Measurements from ENCODE around the gene SLC38A1. TPM values are rescaled to one million over a fixed set of nuclear protein-coding genes. Genes with fewer than 3 reads are reported as not detected.

SLC38A1 gene
- total and polyA plus RNA-seq, 2 experiments from 2014 or later, result 114 to 234 TPM

GRCh38 chr12:46303039-46303666, 34.3 kb upstream of the SLC38A1 start:
- Histone ChIP-seq H4K20me1 (replicated peaks; ENCODE audit: insufficient read depth) (no peaks in the 10 kb centered on the region), H3F3A (replicated peaks; ENCODE audit: low read depth) (no peaks in the 10 kb centered on the region), H3K9me2 (ENCODE audit: insufficient read depth) (no peaks in the 10 kb centered on the region), H2AFZ (peak overlapping the region; percentile 80), H3K4me3 (no peak overlapping the region), H3K4me1 (ENCODE audit: insufficient read depth) (peaks cover 23% of the 10 kb centered on the region), H3K27me3 (ENCODE audit: insufficient read depth) (no peaks in the 10 kb centered on the region), H3K36me3 (ENCODE audit: insufficient read depth) (no peaks in the 10 kb centered on the region), H3K27ac (ENCODE audit: low read depth) (no peak overlapping the region), H3K79me2 (replicated peaks; ENCODE audit: insufficient read depth) (no peaks in the 10 kb centered on the region), H3K4me2 (no peak overlapping the region)
- DNase-seq (ENCODE audit: low spot score), result peak; percentile 81
- peaks cover 4% of the 10 kb centered on the region for H3K27me3 Mint-ChIP-seq (ENCODE audit: insufficient read depth, low read depth, poor library complexity)
- peaks cover 28% of the 10 kb centered on the region for H3K9me3 Mint-ChIP-seq
- peak; percentile 83 for ATAC-seq
- H3K4me1 Mint-ChIP-seq, result peaks cover 37% of the 10 kb centered on the region
- peaks cover 23% of the 10 kb centered on the region for H3K36me3 Mint-ChIP-seq (ENCODE audit: low read depth)
- no peak overlapping the region for H3K4me3 Mint-ChIP-seq
- TF ChIP-seq CREB1 (CRISPR knock-in tag; IDR thresholded peaks at IDR 0.05; ENCODE audit: low read depth), result 0 out of 2 replicates have a peak, but pooled peaks have one; percentile 21
- TF ChIP-seq, protein P1, sequence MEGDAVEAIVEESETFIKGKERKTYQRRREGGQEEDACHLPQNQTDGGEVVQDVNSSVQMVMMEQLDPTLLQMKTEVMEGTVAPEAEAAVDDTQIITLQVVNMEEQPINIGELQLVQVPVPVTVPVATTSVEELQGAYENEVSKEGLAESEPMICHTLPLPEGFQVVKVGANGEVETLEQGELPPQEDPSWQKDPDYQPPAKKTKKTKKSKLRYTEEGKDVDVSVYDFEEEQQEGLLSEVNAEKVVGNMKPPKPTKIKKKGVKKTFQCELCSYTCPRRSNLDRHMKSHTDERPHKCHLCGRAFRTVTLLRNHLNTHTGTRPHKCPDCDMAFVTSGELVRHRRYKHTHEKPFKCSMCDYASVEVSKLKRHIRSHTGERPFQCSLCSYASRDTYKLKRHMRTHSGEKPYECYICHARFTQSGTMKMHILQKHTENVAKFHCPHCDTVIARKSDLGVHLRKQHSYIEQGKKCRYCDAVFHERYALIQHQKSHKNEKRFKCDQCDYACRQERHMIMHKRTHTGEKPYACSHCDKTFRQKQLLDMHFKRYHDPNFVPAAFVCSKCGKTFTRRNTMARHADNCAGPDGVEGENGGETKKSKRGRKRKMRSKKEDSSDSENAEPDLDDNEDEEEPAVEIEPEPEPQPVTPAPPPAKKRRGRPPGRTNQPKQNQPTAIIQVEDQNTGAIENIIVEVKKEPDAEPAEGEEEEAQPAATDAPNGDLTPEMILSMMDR (conservative IDR thresholded peaks at IDR 0.05; ENCODE audit: low read depth in 2 of 2), result peak; percentile 81 to 89
- no peak for TF ChIP-seq ZNF114 (CRISPR knock-in tag; IDR thresholded peaks at IDR 0.05)
- no peak for TF ChIP-seq JUNB (IDR thresholded peaks at IDR 0.05; ENCODE audit: unreplicated experiment)
- no peak for TF ChIP-seq EZH2phosphoT487 (IDR thresholded peaks at IDR 0.05; ENCODE audit: unreplicated experiment)
- TF ChIP-seq EZH2 (IDR thresholded peaks at IDR 0.05; ENCODE audit: low read depth, unreplicated experiment), result no peak
- TF ChIP-seq ZNF331 (CRISPR knock-in tag; IDR thresholded peaks at IDR 0.05; ENCODE audit: low read depth), result no peak
- no peak for TF ChIP-seq ETS1 (IDR thresholded peaks at IDR 0.05)
- no peak overlapping the region for H3K27ac Mint-ChIP-seq

DNA sequence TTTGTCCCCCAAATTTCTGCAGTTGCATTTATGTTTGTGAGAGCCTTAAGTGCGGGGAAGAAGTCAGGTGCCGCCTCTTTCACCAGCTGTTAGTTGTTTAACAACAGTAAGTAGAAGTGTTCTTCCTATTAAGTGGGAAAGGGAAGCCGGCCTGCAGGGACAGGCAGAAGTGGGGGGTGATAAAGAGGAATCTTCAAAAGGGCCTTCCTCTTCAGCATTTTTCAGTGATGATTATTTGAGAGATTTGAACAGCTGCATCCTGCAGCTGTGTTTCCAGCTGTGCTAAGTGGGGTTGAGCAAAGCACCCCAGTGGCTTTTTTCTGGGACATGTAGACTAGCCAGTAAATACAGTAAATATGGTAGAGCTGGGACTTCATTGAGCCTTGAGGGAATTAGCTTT, 32.1 kb upstream of the SLC38A1 start:
- no peaks in the 10 kb centered on the region for H3K9me2 ChIP-seq (ENCODE audit: insufficient read depth)
- Mint-ChIP-seq H3K27me3 (ENCODE audit: insufficient read depth, low read depth, poor library complexity) (peaks cover 4% of the 10 kb centered on the region), H3K27ac (no peak overlapping the region), H3K4me3 (no peak overlapping the region), H3K36me3 (ENCODE audit: low read depth) (peaks cover 13% of the 10 kb centered on the region), H3K4me1 (peaks cover 37% of the 10 kb centered on the region), H3K9me3 (peaks cover 15% of the 10 kb centered on the region)
- DNase-seq (ENCODE audit: low spot score), result no peak
- H3K36me3 ChIP-seq (ENCODE audit: insufficient read depth), result no peaks in the 10 kb centered on the region
- no peaks in the 10 kb centered on the region for H3F3A ChIP-seq (replicated peaks; ENCODE audit: low read depth)
- H4K20me1 ChIP-seq (replicated peaks; ENCODE audit: insufficient read depth), result no peaks in the 10 kb centered on the region
- H3K4me1 ChIP-seq (ENCODE audit: insufficient read depth), result peaks cover 23% of the 10 kb centered on the region
- no peak overlapping the region for H3K4me3 ChIP-seq
- no peak for ATAC-seq
- H2AFZ ChIP-seq, result peak overlapping the region; percentile 38
- no peaks in the 10 kb centered on the region for H3K79me2 ChIP-seq (replicated peaks; ENCODE audit: insufficient read depth)
- TF ChIP-seq NANOG (IDR thresholded peaks at IDR 0.05; ENCODE audit: borderline replicate concordance), result no peak
- no peak for TF ChIP-seq CREB1 (CRISPR knock-in tag; IDR thresholded peaks at IDR 0.05; ENCODE audit: low read depth)
- no peak for TF ChIP-seq JUNB (IDR thresholded peaks at IDR 0.05; ENCODE audit: unreplicated experiment)
- no peak for TF ChIP-seq EZH2phosphoT487 (IDR thresholded peaks at IDR 0.05; ENCODE audit: unreplicated experiment)
- no peak overlapping the region for H3K4me2 ChIP-seq
- no peaks in the 10 kb centered on the region for H3K27me3 ChIP-seq (ENCODE audit: insufficient read depth)
- H3K27ac ChIP-seq (ENCODE audit: low read depth), result no peak overlapping the region

Measured in GM23338 (cell line).